IMR-90 (cell line): ENCODE data around the gene CHRNB1. TPM values are rescaled to one million over a fixed set of nuclear protein-coding genes. Genes with fewer than 3 reads are reported as not detected.

Source experiments
- ATAC-seq: fragments of 200-7000 bp; cut with Tn5 transposase; 2 replicates; pipeline ENCODE4 v1.9.1; 2020; ENCODE audit warnings: low read depth, mild to moderate bottlenecking, moderate library complexity
- BruUV-seq: library from RNA; stranded (reverse); fragments of 400-500 nt; replicated peaks from 2 replicates; lab custom pipeline; 2021; lab: Mats Ljungman, UMichigan
- CTCF ChIA-PET: fragments of 300-600 bp; formaldehyde crosslinking; extraction: SDS; loops from one replicate; lab custom pipeline; 2021; ENCODE audit warnings: antibody characterized with exemption; lab: Yijun Ruan, JAX
- POLR2A ChIA-PET: fragments of 300-600 bp; sonication (Branson Sonifier 250); formaldehyde crosslinking; loops from one replicate; lab custom pipeline; 2022; ENCODE audit warnings: antibody characterized with exemption; ENCODE audit not compliant: unreplicated experiment; lab: Charles Lee
- DNase-seq: peaks from one replicate; pipeline ENCODE4 v3.0.0; 2013
- H2AFZ ChIP-seq: replicated peaks from 2 replicates; pipeline ENCODE3; 2013; ENCODE audit warnings: low read length, mild to moderate bottlenecking; ENCODE audit not compliant: poor library complexity
- H2AK5ac ChIP-seq: 2 replicates; pipeline ENCODE4 v1.6.1; 2013; ENCODE audit warnings: low read depth, low read length, inconsistent platforms
- H2AK9ac ChIP-seq: replicated peaks from 2 replicates; pipeline ENCODE3; 2013; ENCODE audit warnings: mild to moderate bottlenecking, low read depth, low read length, moderate library complexity; ENCODE audit not compliant: poor library complexity
- H2BK120ac ChIP-seq: 2 replicates; pipeline ENCODE4 v1.6.1; 2013; ENCODE audit warnings: low read depth, low read length, inconsistent platforms
- H2BK15ac ChIP-seq: 3 replicates; pipeline ENCODE4 v1.6.1; 2013; ENCODE audit warnings: low read depth, low read length, inconsistent platforms
- H2BK20ac ChIP-seq: 2 replicates; pipeline ENCODE4 v1.6.1; 2013; ENCODE audit warnings: low read depth, mild to moderate bottlenecking, inconsistent platforms, low read length, moderate library complexity
- H2BK5ac ChIP-seq: 2 replicates; pipeline ENCODE4 v1.6.1; 2013; ENCODE audit warnings: mild to moderate bottlenecking, low read depth, low read length, inconsistent platforms; ENCODE audit not compliant: poor library complexity, severe bottlenecking
- H3K14ac ChIP-seq: replicated peaks from 2 replicates; pipeline ENCODE4 v1.6.1; 2013; ENCODE audit warnings: low read depth, low read length, inconsistent platforms
- H3K18ac ChIP-seq: 2 replicates; pipeline ENCODE4 v1.6.1; 2013; ENCODE audit warnings: low read depth, low read length, control low read depth
- H3K23ac ChIP-seq: 2 replicates; pipeline ENCODE4 v1.6.1; 2013; ENCODE audit warnings: low read depth, low read length, inconsistent platforms
- H3K27ac ChIP-seq: 2 replicates; pipeline ENCODE4 v1.5.1; 2013; ENCODE audit warnings: mild to moderate bottlenecking, control low read depth, low read length; ENCODE audit not compliant: insufficient read depth
- H3K27me3 ChIP-seq: 2 replicates; pipeline ENCODE4 v1.6.1; 2013; ENCODE audit warnings: low read length; ENCODE audit not compliant: control insufficient read depth, insufficient read depth
- H3K36me3 ChIP-seq: 2 replicates; pipeline ENCODE4 v1.6.1; 2013; ENCODE audit warnings: low read length, mixed read lengths; ENCODE audit not compliant: control insufficient read depth, insufficient read depth
- H3K4ac ChIP-seq: 2 replicates; pipeline ENCODE4 v1.6.1; 2013; ENCODE audit warnings: low read depth, low read length, inconsistent platforms
- H3K4me1 ChIP-seq: 2 replicates; pipeline ENCODE4 v1.6.1; 2013; ENCODE audit warnings: low read length, mixed read lengths; ENCODE audit not compliant: control insufficient read depth, insufficient read depth
- H3K4me2 ChIP-seq: 2 replicates; pipeline ENCODE4 v1.6.1; 2013; ENCODE audit warnings: low read depth, mild to moderate bottlenecking, control low read depth, low read length, moderate library complexity
- H3K4me3 ChIP-seq: 2 replicates; pipeline ENCODE4 v1.5.1; 2013; ENCODE audit warnings: low read depth, mild to moderate bottlenecking, control low read depth, low read length, moderate library complexity; ENCODE audit not compliant: insufficient read depth
- H3K56ac ChIP-seq: 2 replicates; pipeline ENCODE4 v1.6.1; 2013; ENCODE audit warnings: low read length, inconsistent platforms; ENCODE audit not compliant: insufficient read depth; ENCODE audit errors: extremely low read depth
- H3K79me1 ChIP-seq, 2 experiments: 2 replicates each; pipeline ENCODE4 v1.6.1; 2013; ENCODE audit warnings: low read length in 2 of 2, inconsistent platforms in 1 of 2, low read depth in 1 of 2
- H3K9ac ChIP-seq: 2 replicates; pipeline ENCODE4 v1.6.1; 2013; ENCODE audit warnings: low read depth, low read length, control low read depth
- H3K9me1 ChIP-seq: 2 replicates; pipeline ENCODE4 v1.6.1; 2013; ENCODE audit warnings: low read length, inconsistent platforms; ENCODE audit not compliant: insufficient read depth
- H3K9me3 ChIP-seq: 2 replicates; pipeline ENCODE4 v1.6.1; 2013; ENCODE audit warnings: low read length; ENCODE audit not compliant: control insufficient read depth, insufficient read depth
- H4K20me1 ChIP-seq: 2 replicates; pipeline ENCODE4 v1.6.1; 2013; ENCODE audit warnings: low read length, inconsistent platforms; ENCODE audit not compliant: insufficient read depth
- H4K5ac ChIP-seq: 2 replicates; pipeline ENCODE4 v1.6.1; 2013; ENCODE audit warnings: mild to moderate bottlenecking, low read depth, low read length, control low read depth
- H4K8ac ChIP-seq, 2 experiments: 2 replicates each; pipeline ENCODE4 v1.6.1; 2013; ENCODE audit warnings: low read depth in 2 of 2, low read length in 2 of 2, control low read depth in 1 of 2, inconsistent platforms in 1 of 2
- H4K91ac ChIP-seq: 2 replicates; pipeline ENCODE4 v1.6.1; 2013; ENCODE audit warnings: low read depth, low read length, inconsistent platforms; ENCODE audit not compliant: insufficient read depth
- BHLHE40 ChIP-seq: fragments of 150-350 bp; IDR thresholded peaks from 2 replicates; pipeline ENCODE4 v1.6.1; 2016; ENCODE audit warnings: mild to moderate bottlenecking, low read depth, low read length
- CEBPB ChIP-seq: IDR thresholded peaks from 2 replicates; pipeline ENCODE4 v1.6.1; 2012; ENCODE audit warnings: low read depth, low read length, improper control_type of control experiment
- CHD1 ChIP-seq: IDR thresholded peaks from 2 replicates; pipeline ENCODE4 v1.6.1; 2012; ENCODE audit warnings: low read depth, low read length, improper control_type of control experiment
- CTCF ChIP-seq: conservative IDR thresholded peaks from 2 replicates; pipeline ENCODE4 v1.5.1; 2012; ENCODE audit warnings: mild to moderate bottlenecking, low read depth, low read length, improper control_type of control experiment
- ELK1 ChIP-seq: fragments of 150-350 bp; IDR thresholded peaks from 2 replicates; pipeline ENCODE4 v1.6.1; 2016; ENCODE audit warnings: low read depth, mild to moderate bottlenecking, low read length, moderate library complexity, borderline replicate concordance
- FOS ChIP-seq: fragments of 150-350 bp; IDR thresholded peaks from 2 replicates; pipeline ENCODE4 v1.6.1; 2016; ENCODE audit warnings: low read depth, low read length
- MAFK ChIP-seq: IDR thresholded peaks from 2 replicates; pipeline ENCODE4 v1.6.1; 2012; ENCODE audit warnings: low read depth, low read length, improper control_type of control experiment
- MAZ ChIP-seq: IDR thresholded peaks from 2 replicates; pipeline ENCODE4 v1.6.1; 2012; ENCODE audit warnings: low read depth, mild to moderate bottlenecking, low read length, improper control_type of control experiment, moderate library complexity, borderline replicate concordance
- MXI1 ChIP-seq: IDR thresholded peaks from 2 replicates; pipeline ENCODE4 v1.6.1; 2012; ENCODE audit warnings: low read depth, mild to moderate bottlenecking, low read length, moderate library complexity, borderline replicate concordance
- NFE2L2 ChIP-seq: fragments of 150-350 bp; IDR thresholded peaks from 2 replicates; pipeline ENCODE4 v1.6.1; 2016; ENCODE audit warnings: low read depth, mild to moderate bottlenecking, low read length
- POLR2A ChIP-seq: IDR thresholded peaks from 2 replicates; pipeline ENCODE4 v1.6.1; 2012; ENCODE audit warnings: mild to moderate bottlenecking, low read depth, low read length
- RAD21 ChIP-seq: IDR thresholded peaks from 2 replicates; pipeline ENCODE4 v1.6.1; 2012; ENCODE audit warnings: low read length, improper control_type of control experiment
- RFX5 ChIP-seq: IDR thresholded peaks from 2 replicates; pipeline ENCODE4 v1.8.0; 2012; ENCODE audit warnings: low read depth, mild to moderate bottlenecking, low read length, moderate library complexity
- SMC3 ChIP-seq: fragments of 150-350 bp; IDR thresholded peaks from 2 replicates; pipeline ENCODE4 v1.6.1; 2016; ENCODE audit warnings: low read depth, mild to moderate bottlenecking, antibody characterized with exemption, low read length, moderate library complexity
- WGBS, 2 experiments: methylation state at CpG; one replicate each; pipeline versions ENCODE4 v1.1.5 to v1.1.7; 2013; ENCODE audit warnings: missing lambda C conversion rate in 2 of 2; ENCODE audit not compliant: insufficient read length in 1 of 2; ENCODE audit errors: extremely low coverage in 2 of 2; 5-methylcytosine and 5-hydroxymethylcytosine counted together
- dilution Hi-C: fragments of 300-500 bp; cut with HindIII; formaldehyde crosslinking; loops from one replicate; pipeline ENCODE4 v1.14.3; 2018; ENCODE audit warnings: low sequenced_read_pairs; ENCODE audit not compliant: unreplicated experiment
- in situ Hi-C: fragments of 300-500 bp; cut with MboI; formaldehyde crosslinking; loops from 3 replicates; pipeline ENCODE4 v1.14.3; 2019; ENCODE audit warnings: low sequenced_read_pairs, inconsistent platforms, mixed read lengths
- intact Hi-C: fragments of 100-400 bp; cut with micrococcal nuclease; formaldehyde crosslinking; loops from 2 replicates; pipeline ENCODE4 v1.10.0; 2022
- polyA plus RNA-seq, 3 experiments: library from polyadenylated mRNA; depleted of rRNA; stranded (reverse); fragments of >200 nt; gene quantifications; 2 replicates each; pipeline ENCODE4 v1.2.3, GENCODE V29; 2012; ENCODE audit warnings: low replicate concordance in 1 of 3
- total RNA-seq: library from RNA; depleted of rRNA; stranded (reverse); fragments of >200 nt; gene quantifications from 2 replicates; pipeline ENCODE4 v1.2.3, GENCODE V29; 2012
- TF ChIP-seq, protein P1 (sequence below): fragments of 150-350 bp; IDR thresholded peaks from 2 replicates; pipeline ENCODE4 v1.6.1; 2017; ENCODE audit warnings: mild to moderate bottlenecking, antibody characterized with exemption, low read length, low read depth

The CHRNB1 gene
- total and polyA plus RNA-seq, 2 of the 4 experiments (the other 2 are of a cell fraction) = 4.3 to 6.0 TPM

DNA sequence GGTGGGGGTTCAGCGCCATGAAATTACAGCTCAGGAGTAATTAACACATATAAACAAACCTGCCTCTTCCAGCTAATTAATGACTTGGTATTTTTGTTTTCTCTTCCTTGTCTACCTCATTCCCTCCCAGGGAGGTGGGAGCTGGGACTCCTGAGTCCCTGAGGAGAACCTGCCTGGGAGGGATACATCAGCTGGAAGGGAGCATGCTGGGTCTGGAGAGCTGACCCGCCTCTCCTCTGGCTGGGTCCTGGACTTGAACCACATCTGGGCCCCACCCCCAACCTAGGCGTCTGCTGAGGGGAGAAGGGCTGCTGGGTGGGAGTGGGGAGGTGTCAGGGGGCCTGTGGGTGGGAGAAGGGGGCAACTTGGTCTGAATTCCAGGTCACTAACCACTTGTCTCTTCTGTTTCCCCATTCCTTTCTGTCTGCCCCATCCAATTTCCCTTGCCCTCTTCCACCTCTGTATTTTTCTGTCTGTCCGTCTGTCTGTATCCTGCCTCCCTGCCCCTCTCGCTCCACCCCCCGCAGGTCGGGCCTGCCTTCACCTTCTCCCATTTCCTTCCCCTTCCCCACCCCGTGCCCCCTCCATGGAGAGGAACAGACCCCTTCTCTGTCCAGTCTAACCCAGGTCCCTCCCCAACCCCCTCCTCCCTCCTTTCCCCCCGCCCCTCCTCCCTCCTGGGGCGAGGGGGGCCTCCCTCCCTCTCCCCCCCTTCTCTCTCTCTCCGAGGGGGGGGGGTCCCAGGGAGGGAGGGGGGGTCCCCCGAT is 37.2 kb upstream of the CHRNB1 start, which contains the start of gene NLGN2:
TSS of gene NLGN2 (plus strand) at position 361 of the 767 bp plus-strand sequence. CDS start 411 bp downstream, outside the sequence.
- H3K4me1 ChIP-seq = peaks cover 9% of the 10 kb centered on the region
- in situ Hi-C loops (no loop called here), intact Hi-C loops (no loop called here), dilution Hi-C loops (no loop called here)
- peaks cover 5 to 42% of the 10 kb centered on the region in 2 experiments for H3K79me1 ChIP-seq
- 48% methylated on average over 3 of the region's 12 CpGs; no CpG with 5 or more reads in 1 of the 2 experiments for WGBS, 2 experiments
- no peak within 1 kb of the TSS for H2AK9ac ChIP-seq
- no peak within 1 kb of the TSS for H2BK15ac ChIP-seq
- no peak within 1 kb of the TSS for H2BK5ac ChIP-seq
- H3K27ac ChIP-seq = no peak within 1 kb of the TSS
- H3K56ac ChIP-seq = no peak within 1 kb of the TSS
- H3K4ac ChIP-seq = no peak within 1 kb of the TSS
- no peak within 1 kb of the TSS for H4K8ac ChIP-seq
- no peak within 1 kb of the TSS for H4K91ac ChIP-seq
- no peak within 1 kb of the TSS for H3K4me3 ChIP-seq
- 0 out of 2 replicates have a peak, but pooled peaks cover 4% of the 10 kb centered on the region for H3K9me1 ChIP-seq
- H3K4me2 ChIP-seq = peak within 1 kb of the TSS; percentile 42; the same call in 1 of the 2 replicates
- no peaks in the 10 kb centered on the region for H3K27me3 ChIP-seq
- no peak within 1 kb of the TSS for H3K14ac ChIP-seq
- no peak within 1 kb of the TSS for H2BK120ac ChIP-seq
- TF ChIP-seq RAD21 (no peak), CHD1 (no peak), ELK1 (no peak), CEBPB (no peak), CTCF (no peak), FOS (no peak), SMC3 (no peak), BHLHE40 (no peak), POLR2A (no peak), MAZ (no peak), NFE2L2 (no peak), MXI1 (no peak), RFX5 (no peak), MAFK (no peak)
- TF ChIP-seq, protein P1, sequence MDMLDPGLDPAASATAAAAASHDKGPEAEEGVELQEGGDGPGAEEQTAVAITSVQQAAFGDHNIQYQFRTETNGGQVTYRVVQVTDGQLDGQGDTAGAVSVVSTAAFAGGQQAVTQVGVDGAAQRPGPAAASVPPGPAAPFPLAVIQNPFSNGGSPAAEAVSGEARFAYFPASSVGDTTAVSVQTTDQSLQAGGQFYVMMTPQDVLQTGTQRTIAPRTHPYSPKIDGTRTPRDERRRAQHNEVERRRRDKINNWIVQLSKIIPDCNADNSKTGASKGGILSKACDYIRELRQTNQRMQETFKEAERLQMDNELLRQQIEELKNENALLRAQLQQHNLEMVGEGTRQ = no peak
- H4K5ac ChIP-seq = no peak within 1 kb of the TSS
- ChIA-PET CTCF (no interaction called here), POLR2A (no interaction called here)
- H3K9me3 ChIP-seq = no peaks in the 10 kb centered on the region
- H2AK5ac ChIP-seq = no peak within 1 kb of the TSS
- H4K20me1 ChIP-seq = peaks cover 7% of the 10 kb centered on the region
- peaks cover 26% of the 10 kb centered on the region for H3K36me3 ChIP-seq
- BruUV-seq = no TSS peak
- no peak within 1 kb of the TSS for H2AFZ ChIP-seq
- no peak for DNase-seq
- H3K18ac ChIP-seq = no peak within 1 kb of the TSS
- ATAC-seq = no peak
- no peak within 1 kb of the TSS for H2BK20ac ChIP-seq
- H3K23ac ChIP-seq = no peak within 1 kb of the TSS
- no peak within 1 kb of the TSS for H3K9ac ChIP-seq
